DMS153 (cell line): ENCODE results near the gene JUND.
A peak's percentile ranks its signal among the peaks of the same experiment; 100 is the strongest.

Experiments used
- DNase-seq: peaks from one replicate; lab custom pipeline; 2025; lab: John Stamatoyannopoulos, UW

The JUND gene

GRCh38 chr19:18233224-18233825 is 48.1 kb downstream of the JUND start:
- no peak for DNase-seq

- peak; percentile 19 for DNase-seq
Measured at GRCh38 chr19:18232540-18233223, 48.7 kb downstream of the JUND start.

- peak; percentile 70 for DNase-seq
Measured at GRCh38 chr19:18231775-18232174, 49.6 kb downstream of the JUND start.

DNA sequence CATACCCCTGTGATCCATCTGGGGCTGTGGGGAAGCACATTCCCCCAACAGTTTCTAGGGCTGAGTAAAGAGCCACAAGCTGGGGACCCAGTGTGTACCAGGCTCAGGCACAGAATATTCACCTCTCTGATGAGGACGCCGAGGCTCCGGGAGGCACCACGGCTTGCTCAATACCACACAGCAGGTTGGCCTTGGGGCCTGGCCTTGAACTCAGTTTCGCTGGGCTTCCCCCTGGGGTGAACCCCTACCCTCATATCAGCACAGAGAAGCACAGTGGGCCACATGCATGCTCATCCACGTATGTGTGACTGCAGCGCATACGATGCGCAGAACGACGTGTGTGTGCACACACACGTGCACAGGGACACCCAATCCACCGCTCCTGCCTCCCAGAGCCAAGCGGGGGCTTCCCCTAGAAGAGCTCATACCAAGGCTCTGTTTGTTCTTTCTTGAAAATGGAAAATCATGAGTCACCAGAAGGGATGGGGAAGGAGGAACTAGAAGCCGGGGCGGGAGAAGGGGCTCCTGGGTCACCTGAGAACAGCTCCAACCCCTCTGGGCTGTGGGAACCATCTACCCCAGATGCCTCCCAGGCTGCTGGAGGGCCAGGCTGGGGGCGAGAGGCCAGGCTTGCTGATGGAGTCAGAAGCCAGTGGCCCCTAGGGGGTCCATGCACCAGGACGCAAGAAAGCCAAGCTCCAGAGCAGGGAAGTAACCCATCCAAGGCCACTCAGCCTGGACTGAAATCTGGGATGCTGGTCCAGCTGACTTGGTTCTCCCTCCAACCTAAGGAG is 50.3 kb downstream of the JUND start:
- DNase-seq: no peak

DNA sequence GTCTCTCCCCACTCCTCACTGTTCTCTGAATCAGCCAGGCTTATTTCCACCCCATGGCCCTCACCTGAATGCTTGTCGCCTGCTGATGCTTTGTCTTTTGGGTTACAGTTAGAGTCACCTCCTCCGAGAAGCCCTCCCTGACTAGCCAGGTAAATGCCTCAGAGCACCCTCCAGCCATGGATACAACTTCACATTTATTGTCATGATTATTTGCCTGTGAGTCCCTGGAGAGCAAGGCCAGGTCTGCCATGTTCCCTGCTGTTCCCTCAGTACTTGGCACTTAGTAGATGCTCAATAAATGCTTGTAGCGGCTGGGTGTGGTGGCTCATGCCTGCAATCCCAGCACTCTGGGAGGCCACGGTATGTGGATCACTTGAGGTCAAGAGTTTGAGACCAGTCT is 51.5 kb downstream of the JUND start:
- no peak for DNase-seq
